Stimulated activated CD8-positive, alpha-beta memory T cell treated with anti-CD3 and anti-CD28 coated beads, Interleukin-4, amount 100 ng/mL, for 48 hours (primary cell): ENCODE results near the gene CPNE7.

Experiments used
- DNase-seq: peaks from one replicate; pipeline ENCODE4 v3.0.0-alpha.2; 2020

CPNE7 gene

GRCh38 chr16:89550421-89551007 lies 25.0 kb upstream of the CPNE7 start:
- no peak for DNase-seq

- no peak for DNase-seq
These were observed 23.2 kb upstream of the CPNE7 start for GRCh38 chr16:89552329-89552728.

- DNase-seq: no peak
These were observed 22.6 kb upstream of the CPNE7 start for GRCh38 chr16:89552913-89553312.

GRCh38 chr16:89553733-89554132 lies 21.8 kb upstream of the CPNE7 start:
- no peak for DNase-seq

- no peak for DNase-seq
These were observed 21.2 kb upstream of the CPNE7 start for GRCh38 chr16:89554343-89554742.

GRCh38 chr16:89555265-89555664 lies 20.3 kb upstream of the CPNE7 start:
- DNase-seq: no peak

GRCh38 chr16:89555780-89556179 lies 19.8 kb upstream of the CPNE7 start:
- no peak for DNase-seq

- peak; percentile 95 for DNase-seq
These were observed 18.5 kb upstream of the CPNE7 start for GRCh38 chr16:89556750-89557689.

- DNase-seq: no peak
These were observed 17.7 kb upstream of the CPNE7 start for GRCh38 chr16:89557690-89558490.

- peak; percentile 93 for DNase-seq
These were observed 15.0 kb upstream of the CPNE7 start, which contains the start of gene RPL13 for GRCh38 chr16:89560378-89561141. TSS of gene RPL13 (plus strand) at chr16:89560682. CDS start at chr16:89560960, 278 bp downstream.

- DNase-seq: no peak
These were observed 14.2 kb upstream of the CPNE7 start for GRCh38 chr16:89561142-89561883.

GRCh38 chr16:89561884-89562599 lies 13.5 kb upstream of the CPNE7 start:
- DNase-seq: no peak

- no peak for DNase-seq
These were observed 12.6 kb upstream of the CPNE7 start for GRCh38 chr16:89562939-89563338.

- peak; percentile 43 for DNase-seq
These were observed 11.7 kb upstream of the CPNE7 start for GRCh38 chr16:89563639-89564392.

- DNase-seq: peak; percentile 60
These were observed 10.9 kb upstream of the CPNE7 start for GRCh38 chr16:89564476-89565255.

GRCh38 chr16:89565256-89565505 lies 10.4 kb upstream of the CPNE7 start:
- DNase-seq: no peak

- peak; percentile 85 for DNase-seq
These were observed 9.8 kb upstream of the CPNE7 start for GRCh38 chr16:89565506-89566372.

- no peak for DNase-seq
These were observed 7.6 kb upstream of the CPNE7 start for GRCh38 chr16:89567656-89568594.
